Activated CD4-positive, alpha-beta T cell treated with anti-CD3 and anti-CD28 coated beads, Interleukin-2, Interleukin-6, amounts not matched to agents 100 ng/mL and 50 ng/mL, durations not matched to agents 16 hours and 8 hours (primary cell): ENCODE results near the gene ANKH.

Source experiments
- DNase-seq: peaks from one replicate; pipeline ENCODE4 v3.0.0-alpha.2; 2020

The ANKH gene

GRCh38 chr5:14757850-14758249 lies 113.7 kb downstream of the ANKH start:
- DNase-seq = no peak

GRCh38 chr5:14756478-14756877 lies 115.1 kb downstream of the ANKH start:
- DNase-seq = no peak

DNA sequence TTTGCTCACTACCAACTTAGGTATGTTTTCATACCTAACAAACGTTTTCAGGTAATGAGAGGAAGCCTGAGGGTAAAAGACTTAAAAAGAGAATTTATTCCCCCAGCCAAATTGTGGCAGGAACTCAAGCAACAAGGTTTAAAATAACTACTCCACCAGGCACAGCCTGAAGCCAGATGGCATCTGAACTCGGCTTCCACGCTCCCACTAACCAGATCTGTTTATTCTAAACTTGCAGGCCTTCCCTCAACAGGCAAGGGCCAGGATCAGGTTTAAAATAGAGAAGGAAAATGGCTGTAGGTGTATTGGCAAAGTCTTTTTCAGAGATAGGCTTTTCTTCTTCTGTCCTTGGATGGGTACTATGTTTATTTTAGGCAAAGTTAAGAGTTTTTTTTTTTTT lies 117.6 kb downstream of the ANKH start:
- DNase-seq = no peak

DNA sequence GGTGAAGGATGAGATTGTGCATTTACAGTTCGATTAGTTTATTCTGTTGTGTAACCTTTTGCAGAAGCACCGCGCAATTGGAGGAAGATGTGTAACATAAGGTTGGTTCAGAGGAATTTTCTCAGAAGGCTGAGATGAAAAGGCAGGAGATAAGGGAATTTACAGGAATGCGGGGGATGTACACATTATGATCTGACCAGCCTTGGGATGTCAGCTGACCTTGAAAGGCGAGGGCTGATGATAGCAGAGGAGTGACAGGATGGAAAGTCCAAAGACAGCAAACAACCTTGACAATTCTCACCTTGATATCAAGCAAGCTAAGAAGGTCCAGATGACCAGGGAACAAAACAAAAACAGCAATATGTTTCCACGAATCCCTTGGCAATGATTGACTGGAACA lies 118.3 kb downstream of the ANKH start:
- DNase-seq = no peak

- no peak for DNase-seq
Measured at GRCh38 chr5:14752497-14753071, 119.0 kb downstream of the ANKH start.

DNA sequence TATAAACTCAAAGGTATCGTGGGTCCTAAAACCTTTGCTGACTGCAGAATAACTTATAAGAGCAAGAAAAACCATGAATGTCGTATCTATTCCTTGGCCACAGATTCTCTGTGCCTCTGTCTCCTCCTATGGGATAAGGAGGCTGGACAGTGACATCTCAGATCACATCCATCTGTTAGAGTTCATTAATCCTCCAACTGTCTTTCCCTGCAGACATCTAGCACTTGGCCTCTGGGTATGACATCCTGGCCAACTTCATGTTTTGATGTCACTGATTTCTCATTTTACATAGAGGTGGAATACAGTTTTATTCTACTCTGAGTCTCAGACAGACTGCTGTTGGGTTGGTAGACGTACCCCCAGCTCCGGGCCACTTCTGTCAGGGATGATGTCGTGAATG lies 120.9 kb downstream of the ANKH start:
- no peak for DNase-seq

DNA sequence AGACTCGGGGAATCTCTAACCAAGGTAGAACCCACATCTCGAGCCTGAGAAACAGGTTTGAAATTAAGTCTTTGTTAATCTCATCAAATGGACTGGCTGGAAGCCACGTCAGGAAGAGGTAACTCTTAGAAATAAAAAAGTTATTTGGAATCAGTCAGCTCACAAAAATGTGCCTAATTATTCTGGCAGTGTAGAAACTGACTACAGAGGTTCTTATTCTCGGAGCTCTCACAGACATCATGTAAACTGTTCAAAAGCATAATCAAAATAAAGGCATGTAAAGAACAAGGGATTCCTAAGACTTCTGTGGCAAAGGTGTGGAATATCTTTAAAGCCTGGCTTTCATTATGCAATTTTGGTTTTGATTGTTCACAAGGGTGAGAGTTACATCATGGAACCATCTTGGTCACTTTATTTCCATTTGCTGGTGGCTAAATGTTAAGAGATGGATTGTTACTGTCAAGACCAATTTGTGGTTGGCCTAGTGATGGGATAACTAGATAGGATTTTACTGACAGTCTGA lies 121.9 kb downstream of the ANKH start:
- DNase-seq = no peak

DNA sequence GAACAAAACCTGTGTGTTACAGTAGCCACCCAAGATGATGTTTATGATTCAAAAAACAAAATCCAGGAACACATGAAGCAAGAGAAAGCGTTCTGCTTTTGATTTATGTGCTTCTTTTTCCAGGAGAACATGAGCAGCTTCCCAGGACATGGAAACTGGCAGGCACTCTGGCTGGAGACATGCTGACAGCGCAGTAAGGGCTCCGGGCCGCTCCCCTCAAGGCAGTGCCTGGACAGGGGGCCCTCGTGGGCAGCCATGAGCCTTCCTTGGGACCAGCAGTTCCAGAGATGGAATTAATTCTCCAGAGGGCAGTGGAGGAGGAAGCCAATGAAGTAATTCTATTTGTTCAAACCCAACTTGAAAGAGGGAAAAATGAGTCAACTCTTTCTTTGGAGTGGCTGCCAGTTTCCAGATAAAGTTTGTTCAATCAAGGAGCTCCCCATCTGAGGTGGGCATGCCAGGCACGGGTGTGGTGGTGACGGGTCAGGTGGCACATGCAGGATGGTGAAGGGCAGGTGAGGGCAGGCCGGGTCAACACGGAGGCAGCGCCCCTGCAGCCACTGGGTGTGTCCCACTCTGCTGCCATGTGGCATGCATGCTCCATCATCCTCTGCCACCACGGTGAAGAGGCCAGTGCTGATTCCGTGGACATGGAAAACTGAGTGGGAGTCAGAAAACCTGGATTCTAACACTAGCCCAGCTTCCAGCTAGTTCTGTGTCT lies 123.2 kb downstream of the ANKH start:
- no peak for DNase-seq

DNA sequence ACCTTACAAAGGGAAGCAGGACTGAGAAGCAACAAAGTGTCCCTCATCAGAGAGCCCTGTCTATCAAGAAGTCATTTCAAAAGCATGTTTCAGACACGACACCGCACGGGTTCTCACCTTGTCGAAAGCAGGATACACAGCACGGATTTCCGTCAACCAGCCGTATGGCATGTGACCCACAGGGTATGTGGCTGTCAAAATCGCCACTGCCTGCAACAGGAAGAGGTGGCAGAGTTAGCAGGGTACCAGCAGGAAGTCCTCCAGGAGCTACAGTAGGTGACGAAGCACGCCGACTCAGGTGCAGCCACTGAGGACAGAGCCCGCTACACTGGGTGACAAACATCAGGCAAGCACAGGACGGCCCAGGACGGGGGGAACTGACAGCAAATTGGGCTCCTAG lies 125.8 kb downstream of the ANKH start:
- no peak for DNase-seq

- no peak for DNase-seq
Measured at GRCh38 chr5:14745188-14745563, 126.4 kb downstream of the ANKH start.

DNA sequence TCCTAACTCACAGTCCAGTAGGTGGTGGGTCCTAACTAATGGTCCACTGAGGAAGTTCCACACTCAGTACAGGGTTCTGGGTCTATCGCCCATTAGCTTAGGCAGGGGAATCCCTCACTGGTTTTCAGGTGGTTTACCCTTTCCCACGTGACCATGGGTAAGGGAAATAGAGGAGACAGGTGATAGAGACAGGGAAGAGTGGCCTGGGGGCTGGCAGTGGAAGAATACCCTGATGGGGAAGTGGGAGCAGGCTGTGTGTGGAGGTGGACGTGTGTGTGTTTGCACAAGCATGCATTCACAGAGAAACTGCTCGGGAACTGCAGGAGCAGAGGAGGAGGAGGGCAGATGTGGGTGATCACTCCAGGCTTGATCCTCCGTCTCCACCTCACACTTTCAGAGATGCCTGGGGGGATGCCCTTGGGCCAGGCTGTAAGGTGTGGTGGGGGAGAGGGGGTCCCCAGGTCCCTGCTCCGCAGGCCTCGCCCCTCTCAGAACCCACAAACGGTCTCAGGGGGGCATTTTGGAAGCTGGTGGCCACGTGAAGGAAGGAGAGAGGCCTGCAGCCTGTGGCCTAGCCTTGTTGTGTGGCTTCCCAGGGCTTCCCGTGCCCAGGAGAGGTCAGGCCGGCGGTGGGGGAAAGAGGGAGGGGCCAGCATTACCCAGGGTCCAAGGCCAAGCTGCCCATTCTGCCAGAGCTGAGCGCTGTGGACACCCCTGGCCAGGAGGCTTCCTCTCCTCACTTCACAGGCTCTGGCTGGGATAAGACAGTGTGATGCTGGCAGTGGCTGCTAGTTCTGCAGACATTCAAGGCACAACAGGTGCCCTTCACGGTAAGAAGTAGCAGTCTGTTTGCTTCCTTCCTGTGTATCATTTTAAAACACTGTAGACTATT lies 127.0 kb downstream of the ANKH start:
- DNase-seq = no peak

- no peak for DNase-seq
Measured at GRCh38 chr5:14743601-14744295, 127.8 kb downstream of the ANKH start.

DNA sequence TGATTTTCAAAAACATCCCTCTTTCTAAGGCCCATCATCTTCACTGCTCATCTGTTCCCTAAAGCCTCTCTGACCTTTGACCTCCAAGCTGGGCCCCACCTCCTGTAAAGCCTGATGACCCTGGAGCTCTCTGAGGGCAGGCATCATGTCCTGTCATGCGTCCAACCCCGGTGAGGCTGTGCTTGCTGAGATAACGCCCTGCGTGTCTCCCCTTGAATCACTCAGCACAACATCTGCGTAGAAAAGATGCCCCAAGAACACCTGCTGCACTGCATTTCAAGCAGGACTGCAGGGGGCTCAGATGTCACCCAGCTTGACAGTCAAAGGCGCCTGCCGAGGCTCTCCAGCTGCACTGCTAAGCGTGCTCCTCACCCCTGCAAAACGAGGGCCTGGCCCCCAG lies 129.1 kb downstream of the ANKH start:
- no peak for DNase-seq

DNA sequence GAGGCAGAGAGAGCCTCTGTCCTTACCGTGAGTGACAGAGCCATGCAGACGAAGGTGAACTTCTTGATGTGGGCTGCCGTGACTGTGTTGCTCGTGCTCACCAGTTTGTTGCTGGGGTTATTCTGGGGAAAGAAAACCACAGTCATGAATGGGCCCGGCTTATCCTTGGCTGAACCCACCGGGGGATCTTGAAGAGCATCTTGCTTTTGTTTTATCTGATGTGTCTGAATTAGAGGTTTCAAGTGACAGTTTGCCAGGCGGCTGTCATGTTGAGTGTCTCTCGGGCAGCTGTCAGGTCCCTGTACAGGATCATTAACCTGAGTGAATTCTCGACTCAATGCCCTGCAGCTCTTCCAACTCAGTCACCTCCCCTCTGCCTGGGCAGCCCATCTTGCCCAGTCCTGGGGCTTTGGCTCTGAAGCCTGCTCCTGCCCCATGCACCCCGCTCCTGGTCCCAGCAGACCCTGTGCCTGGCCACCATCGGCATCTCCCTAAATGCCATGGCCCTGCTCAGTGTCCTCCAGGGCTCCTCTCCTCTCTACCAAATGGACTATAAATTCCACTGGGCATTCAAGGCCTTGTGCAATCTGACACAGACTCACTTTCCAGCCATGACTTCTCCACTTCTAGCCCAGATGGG lies 129.7 kb downstream of the ANKH start:
- no peak for DNase-seq

DNA sequence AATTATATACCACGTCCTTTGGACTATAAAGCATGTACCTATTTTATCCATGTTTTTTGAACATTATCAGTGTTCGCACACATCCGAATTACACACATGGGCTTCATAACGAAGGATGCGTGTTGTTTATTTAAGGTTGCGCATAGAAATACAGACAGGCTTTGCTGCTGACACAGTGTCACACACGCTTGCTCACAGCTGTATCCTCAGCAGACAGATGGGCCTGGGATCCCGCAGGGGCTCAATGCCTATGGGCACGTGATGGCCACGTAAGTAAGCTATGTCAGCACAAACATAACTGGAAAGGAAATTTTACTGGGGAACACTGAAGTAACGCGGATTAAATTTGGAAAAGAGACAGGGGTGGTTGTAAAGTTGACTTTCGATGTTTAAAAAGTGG lies 130.4 kb downstream of the ANKH start:
- DNase-seq = no peak

DNA sequence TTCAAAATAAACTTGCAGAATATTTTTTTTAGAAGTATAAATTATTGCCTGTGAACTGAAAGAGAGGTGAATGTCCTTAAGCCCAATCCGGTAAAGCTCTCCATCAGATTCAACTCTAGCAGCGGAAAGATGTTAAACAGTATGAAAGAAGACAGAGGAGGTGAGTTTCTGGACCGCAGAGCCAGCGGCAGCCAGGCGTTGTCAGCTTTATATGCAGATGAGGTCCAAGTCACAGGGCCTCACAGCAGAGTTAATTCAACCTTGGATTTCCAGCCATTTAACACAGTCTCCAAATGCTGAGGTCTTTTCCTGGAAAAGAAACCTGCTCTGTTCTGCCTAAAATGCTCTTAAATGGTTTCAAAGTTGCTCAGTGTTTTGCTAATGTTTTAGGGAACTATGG lies 131.6 kb downstream of the ANKH start:
- DNase-seq = no peak

- no peak for DNase-seq
Measured at GRCh38 chr5:14739538-14739937, 132.0 kb downstream of the ANKH start.

DNA sequence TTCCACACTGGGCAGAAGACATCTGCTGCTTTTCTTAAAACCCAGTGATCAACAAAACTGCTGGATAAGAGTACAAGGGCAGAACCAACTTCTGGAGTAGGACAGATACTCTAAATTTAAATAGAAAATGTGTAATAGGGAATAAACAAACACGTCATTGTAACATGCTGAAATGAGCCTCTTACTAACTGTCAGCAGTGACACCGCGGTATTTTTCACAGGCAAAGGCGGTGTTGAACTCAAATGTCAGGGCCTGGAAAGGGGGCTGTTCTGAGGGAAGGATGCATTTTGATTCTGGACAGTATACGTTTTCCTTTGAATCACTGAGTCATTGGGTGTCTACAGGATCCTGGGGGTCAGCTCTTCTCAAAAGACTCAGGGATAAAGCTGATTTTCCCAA lies 133.5 kb downstream of the ANKH start:
- no peak for DNase-seq

GRCh38 chr5:14737291-14737690 lies 134.3 kb downstream of the ANKH start:
- no peak for DNase-seq

GRCh38 chr5:14735944-14736343 lies 135.6 kb downstream of the ANKH start:
- DNase-seq = no peak

DNA sequence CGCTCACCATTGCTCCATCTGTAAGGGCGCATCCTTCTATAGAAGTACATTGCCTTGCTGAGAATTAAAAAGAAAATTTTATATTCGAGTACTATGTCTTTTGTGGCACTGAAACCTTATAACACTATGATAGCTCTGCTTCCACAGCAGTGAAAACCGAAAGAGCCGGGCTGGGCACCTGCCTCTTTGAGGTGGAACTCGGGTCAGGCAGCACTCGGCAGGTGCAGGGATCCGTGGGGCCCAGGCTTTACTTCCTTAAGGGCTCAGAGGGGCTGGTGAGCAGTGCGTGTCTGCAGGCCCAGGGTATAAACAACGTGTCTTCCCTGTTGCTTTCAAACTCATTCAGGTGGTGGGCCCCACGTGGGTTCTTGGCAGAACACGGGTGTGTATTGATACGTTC lies 137.2 kb downstream of the ANKH start:
- no peak for DNase-seq

DNA sequence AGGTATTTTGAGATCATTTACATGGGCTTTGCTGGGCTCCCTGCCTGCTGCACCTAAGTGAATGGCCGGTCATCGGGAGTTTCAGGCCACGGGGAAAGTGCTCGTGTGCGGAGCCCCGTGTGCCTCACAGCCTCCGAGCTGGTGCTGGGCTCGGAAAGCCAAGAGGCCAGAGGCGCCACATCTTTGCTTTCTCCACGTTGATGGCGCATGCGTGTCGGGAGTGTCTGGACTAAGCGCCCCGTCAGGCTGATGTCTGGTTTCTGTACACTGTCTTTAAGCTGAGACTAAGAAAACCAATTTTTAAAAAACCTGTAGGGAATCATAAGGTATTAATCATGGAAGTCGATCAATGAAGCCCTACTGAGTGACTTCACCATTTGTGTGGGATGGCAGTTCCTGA lies 137.9 kb downstream of the ANKH start:
- no peak for DNase-seq

- no peak for DNase-seq
Measured at GRCh38 chr5:14732991-14733390, 138.6 kb downstream of the ANKH start.
